ENCODE measurements around the gene MAMDC2.

DNA sequence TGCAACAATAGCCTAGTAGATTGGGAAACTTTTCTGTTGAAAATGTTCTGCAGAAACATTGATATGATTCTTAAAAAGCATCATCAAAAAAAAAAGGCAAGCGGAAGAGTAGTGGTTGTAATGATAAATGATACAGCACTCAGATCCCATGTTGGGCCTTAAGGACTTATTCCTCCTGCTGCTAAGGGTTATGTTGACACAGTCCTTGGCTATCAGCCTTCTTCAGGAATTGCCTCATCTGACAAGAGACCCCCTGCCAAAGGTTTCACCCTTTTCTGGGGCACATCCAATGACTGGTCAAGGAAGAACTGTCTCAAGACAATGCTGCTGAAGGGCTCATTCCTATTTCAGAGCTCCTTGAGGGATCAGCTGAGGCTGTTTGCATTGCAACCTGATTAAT lies 44.3 kb upstream of the MAMDC2 start:
- no peak for TF ChIP-seq POLR2AphosphoS5 (IDR thresholded peaks at IDR 0.05; ENCODE audit: low read depth, low read length)
- no peak for TF ChIP-seq TAF1 (IDR thresholded peaks at IDR 0.05; ENCODE audit: borderline replicate concordance, low read depth, low read length)
- TF ChIP-seq POLR2A (IDR thresholded peaks at IDR 0.05; ENCODE audit: low read depth, low read length) = no peak

All from GM12892 (cell line).